Upper lobe of right lung (tissue), 1 donor: ENCODE measurements around the gene C5orf58. TPM values are rescaled to one million over a fixed set of nuclear protein-coding genes. Genes with fewer than 3 reads are reported as not detected.

Experiments
- ATAC-seq: fragments of 200-7000 bp; cut with Tn5 transposase; one replicate; pipeline ENCODE4 v1.9.1; 2020; ENCODE audit warnings: mild to moderate bottlenecking, moderate library complexity
- DNase-seq: peaks from one replicate; pipeline ENCODE4 v3.0.0-alpha.2; 2020
- H3K27ac ChIP-seq: fragments of 200-600 bp; one replicate; pipeline ENCODE4 v1.8.0; 2022
- H3K27me3 ChIP-seq: fragments of 200-600 bp; one replicate; pipeline ENCODE4 v1.8.0; 2022; ENCODE audit warnings: mild to moderate bottlenecking
- H3K36me3 ChIP-seq: fragments of 200-600 bp; one replicate; pipeline ENCODE4 v1.8.0; 2022
- H3K4me1 ChIP-seq: fragments of 200-600 bp; one replicate; pipeline ENCODE4 v1.8.0; 2022
- H3K4me3 ChIP-seq: fragments of 200-600 bp; one replicate; pipeline ENCODE4 v1.8.0; 2022; ENCODE audit warnings: mild to moderate bottlenecking
- H3K9me3 ChIP-seq: fragments of 200-600 bp; one replicate; pipeline ENCODE4 v1.8.0; 2022
- intact Hi-C: fragments of 100-400 bp; cut with DNase I; formaldehyde crosslinking; loops from one replicate; pipeline ENCODE4 v1.11.0; 2022
- long read RNA-seq: library from polyadenylated mRNA; unstranded; transcript quantifications from one replicate; pipeline ENCODE4 v2.0.0, GENCODE V29; 2021
- total RNA-seq: library from RNA; stranded (reverse); fragmentation: NEBNext Ultra II Directional; extraction: Animal tissue kit (Norgen Biotek cat#: 25700); gene quantifications from one replicate; pipeline ENCODE4 v1.2.1, GENCODE V29; 2021
- TF ChIP-seq, protein P1 (sequence below): fragments of 200-600 bp; IDR thresholded peaks from one replicate; pipeline ENCODE4 v1.8.0; 2022; ENCODE audit warnings: antibody characterized with exemption
- donor health status: DM: no; HTN: yes; CAD: no; lungs with severe emphysema.

Gene C5orf58
- total RNA-seq: not detected
- long read RNA-seq: 0 reads

DNA sequence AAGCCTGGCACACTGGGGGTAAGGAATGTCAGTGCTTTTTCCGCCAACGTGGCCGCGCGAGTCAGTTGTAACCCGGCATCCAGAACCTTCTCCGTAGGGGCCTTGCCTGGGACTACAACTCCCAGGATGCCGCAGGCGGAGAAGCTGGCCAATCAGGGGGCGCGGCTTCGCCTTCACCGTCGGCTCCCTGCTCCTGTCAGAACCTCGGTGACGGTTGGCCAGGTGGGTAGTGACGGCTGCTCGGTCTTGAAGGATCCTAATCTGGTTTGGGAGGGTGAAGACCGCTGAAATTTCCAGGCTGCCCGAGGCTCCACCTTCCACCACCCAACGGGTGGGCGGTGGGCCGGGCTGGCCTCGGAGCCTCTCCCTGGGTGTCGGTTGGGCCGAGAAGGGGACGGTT is at the start of gene C5orf58:
TSS of gene C5orf58 (plus strand) at position 200 of the 400 bp plus-strand sequence. CDS start 1,992 bp downstream, outside the sequence.
- intact Hi-C loops: no loop called here
- H3K27ac ChIP-seq: no peak within 1 kb of the TSS
- no peaks in the 10 kb centered on the region for H3K36me3 ChIP-seq
- DNase-seq: peak; percentile 62
- no peak for ATAC-seq
- H3K4me3 ChIP-seq: no peak within 1 kb of the TSS
- TF ChIP-seq, protein P1, sequence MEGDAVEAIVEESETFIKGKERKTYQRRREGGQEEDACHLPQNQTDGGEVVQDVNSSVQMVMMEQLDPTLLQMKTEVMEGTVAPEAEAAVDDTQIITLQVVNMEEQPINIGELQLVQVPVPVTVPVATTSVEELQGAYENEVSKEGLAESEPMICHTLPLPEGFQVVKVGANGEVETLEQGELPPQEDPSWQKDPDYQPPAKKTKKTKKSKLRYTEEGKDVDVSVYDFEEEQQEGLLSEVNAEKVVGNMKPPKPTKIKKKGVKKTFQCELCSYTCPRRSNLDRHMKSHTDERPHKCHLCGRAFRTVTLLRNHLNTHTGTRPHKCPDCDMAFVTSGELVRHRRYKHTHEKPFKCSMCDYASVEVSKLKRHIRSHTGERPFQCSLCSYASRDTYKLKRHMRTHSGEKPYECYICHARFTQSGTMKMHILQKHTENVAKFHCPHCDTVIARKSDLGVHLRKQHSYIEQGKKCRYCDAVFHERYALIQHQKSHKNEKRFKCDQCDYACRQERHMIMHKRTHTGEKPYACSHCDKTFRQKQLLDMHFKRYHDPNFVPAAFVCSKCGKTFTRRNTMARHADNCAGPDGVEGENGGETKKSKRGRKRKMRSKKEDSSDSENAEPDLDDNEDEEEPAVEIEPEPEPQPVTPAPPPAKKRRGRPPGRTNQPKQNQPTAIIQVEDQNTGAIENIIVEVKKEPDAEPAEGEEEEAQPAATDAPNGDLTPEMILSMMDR: no peak
- peaks cover 4% of the 10 kb centered on the region for H3K4me1 ChIP-seq
- H3K9me3 ChIP-seq: no peaks in the 10 kb centered on the region
- no peaks in the 10 kb centered on the region for H3K27me3 ChIP-seq

- no peak overlapping the region for H3K27ac ChIP-seq
- TF ChIP-seq, protein P1: peak; percentile 75
- DNase-seq (peak; percentile 76), ATAC-seq (peak; percentile 92)
- no peaks in the 10 kb centered on the region for H3K36me3 ChIP-seq
- H3K27me3 ChIP-seq: no peaks in the 10 kb centered on the region
- no peak overlapping the region for H3K4me3 ChIP-seq
- H3K9me3 ChIP-seq: no peaks in the 10 kb centered on the region
- intact Hi-C loops: no loop called here
- H3K4me1 ChIP-seq: no peaks in the 10 kb centered on the region
These were observed 48.7 kb upstream of the C5orf58 start for GRCh38 chr5:170183816-170184687.

DNA sequence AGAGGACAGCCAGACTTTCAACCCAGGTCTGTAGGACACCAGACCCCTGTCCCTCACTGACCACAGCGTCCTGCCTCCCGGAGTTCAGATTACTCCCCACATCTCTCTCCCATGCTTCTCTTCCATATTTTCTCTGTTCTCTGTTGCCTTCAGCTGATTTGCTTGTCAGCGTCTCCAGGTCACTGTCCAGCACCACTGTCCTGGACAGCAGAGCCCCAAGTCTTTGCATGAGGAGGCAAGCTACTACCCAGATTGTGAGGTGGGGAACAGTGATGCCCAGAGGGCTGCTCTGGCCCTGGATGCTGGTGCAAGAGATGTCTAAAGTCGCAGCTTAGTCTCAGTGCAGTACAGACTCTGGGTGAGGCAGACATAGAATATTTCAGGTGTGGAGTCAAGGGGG is 48.0 kb upstream of the C5orf58 start:
- Histone ChIP-seq H3K36me3 (no peaks in the 10 kb centered on the region), H3K27me3 (no peaks in the 10 kb centered on the region), H3K4me1 (no peaks in the 10 kb centered on the region), H3K27ac (no peak overlapping the region), H3K9me3 (no peaks in the 10 kb centered on the region), H3K4me3 (no peak overlapping the region)
- DNase-seq: no peak
- no peak for ATAC-seq
- TF ChIP-seq, protein P1: no peak
- intact Hi-C loops: loop anchor here (5.0 kb wide), 1 partner anchor 82 kb away; no protein-coding TSS in a partner anchor

- H3K27ac ChIP-seq: no peak overlapping the region
- DNase-seq: no peak
- no peaks in the 10 kb centered on the region for H3K36me3 ChIP-seq
- intact Hi-C loops: loop anchor here (5.0 kb wide), 1 partner anchor 84 kb away; no protein-coding TSS in a partner anchor
- H3K4me3 ChIP-seq: no peak overlapping the region
- TF ChIP-seq, protein P1: no peak
- no peaks in the 10 kb centered on the region for H3K9me3 ChIP-seq
- peak; percentile 41 for ATAC-seq
- no peaks in the 10 kb centered on the region for H3K27me3 ChIP-seq
- no peaks in the 10 kb centered on the region for H3K4me1 ChIP-seq
These were observed 46.6 kb upstream of the C5orf58 start for GRCh38 chr5:170186156-170186555.

DNA sequence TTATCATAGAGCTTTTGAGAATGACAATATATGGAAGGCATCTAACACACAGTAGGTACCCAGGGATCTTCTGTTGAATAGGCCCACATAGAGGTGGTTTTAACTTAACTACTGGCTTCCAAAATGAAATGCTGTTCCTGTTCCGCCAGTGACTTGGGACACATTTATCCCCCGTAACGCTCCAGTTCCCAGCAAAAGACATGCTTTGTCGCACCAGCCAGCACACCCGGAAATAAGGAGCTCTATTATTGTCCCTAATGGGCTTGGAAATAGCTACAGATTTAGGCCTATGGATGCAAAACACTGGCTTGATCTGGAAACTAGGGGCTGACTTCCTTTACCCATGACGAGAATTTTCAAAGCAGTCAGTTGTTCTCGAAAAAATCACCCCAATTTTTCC is 45.9 kb upstream of the C5orf58 start:
- intact Hi-C loops: loop anchor here (5.0 kb wide), 1 partner anchor 85 kb away; no protein-coding TSS in a partner anchor
- no peak for DNase-seq
- Histone ChIP-seq H3K4me3 (no peak overlapping the region), H3K27ac (no peak overlapping the region), H3K27me3 (no peaks in the 10 kb centered on the region), H3K4me1 (no peaks in the 10 kb centered on the region), H3K36me3 (no peaks in the 10 kb centered on the region), H3K9me3 (no peaks in the 10 kb centered on the region)
- TF ChIP-seq, protein P1: no peak
- ATAC-seq: no peak
